Endothelial cell of umbilical vein (primary cell): Measurements from ENCODE around the gene SUPV3L1. TPM values are rescaled to one million over a fixed set of nuclear protein-coding genes. Genes with fewer than 3 reads are reported as not detected.

ENCODE experiments used
- BruUV-seq: library from RNA; stranded (reverse); fragments of 400-500 nt; replicated peaks from 2 replicates; lab custom pipeline; 2021; lab: Mats Ljungman, UMichigan
- CTCF ChIA-PET: fragments of 300-600, 350-600 bp; sonication (Branson Sonifier 250); formaldehyde crosslinking; loops from one replicate; lab custom pipeline; 2021; ENCODE audit warnings: antibody characterized with exemption, inconsistent platforms; lab: Charles Lee
- POLR2A ChIA-PET: fragments of 300-600, 350-600 bp; sonication (Branson Sonifier 250); formaldehyde crosslinking; loops from one replicate; lab custom pipeline; 2021; ENCODE audit warnings: antibody characterized with exemption, inconsistent platforms; lab: Charles Lee
- DNase-seq: peaks from one replicate; pipeline ENCODE4 v3.0.0-alpha.2; 2011; ENCODE audit warnings: low read depth, low spot score
- FAIRE-seq: peaks from 2 replicates; lab custom pipeline; 2011; peaks lifted over from hg19 to GRCh38; lab: Jason Lieb, UNC
- H2AFZ ChIP-seq: 2 replicates; pipeline ENCODE4 v1.6.0; 2012; ENCODE audit warnings: low read depth, low read length, control low read depth, inconsistent platforms
- H3K27ac ChIP-seq: 2 replicates; pipeline ENCODE4 v1.5.1; 2011; ENCODE audit warnings: low read depth, mild to moderate bottlenecking, control low read depth, low read length, moderate library complexity; ENCODE audit not compliant: insufficient read depth
- H3K27me3 ChIP-seq, 2 experiments: 2 replicates each; pipeline versions ENCODE4 v1.6.0 to v1.6.1; 2011; ENCODE audit warnings: low read length in 2 of 2, mixed read lengths in 1 of 2; ENCODE audit not compliant: control insufficient read depth in 2 of 2, insufficient read depth in 2 of 2
- H3K36me3 ChIP-seq, 2 experiments: 2 replicates in 1 of 2; 3 replicates in 1 of 2; pipeline ENCODE4 v1.5.1; 2011; ENCODE audit warnings: low read length in 2 of 2, mild to moderate bottlenecking in 1 of 2, moderate library complexity in 1 of 2; ENCODE audit not compliant: control insufficient read depth in 2 of 2, insufficient read depth in 2 of 2; ENCODE audit errors: extremely low read depth in 1 of 2
- H3K4me1 ChIP-seq: 3 replicates; pipeline ENCODE4 v1.5.1; 2011; ENCODE audit warnings: mild to moderate bottlenecking, low read length; ENCODE audit not compliant: control insufficient read depth, insufficient read depth; ENCODE audit errors: extremely low read depth
- H3K4me2 ChIP-seq: 2 replicates; pipeline ENCODE4 v1.6.1; 2011; ENCODE audit warnings: low read length, control low read depth, mixed read lengths; ENCODE audit not compliant: insufficient read depth
- H3K4me3 ChIP-seq, 3 experiments: fragments of 200-600 bp in 1 of 3; sonication (generic), shearing (Covaris generic) in 1 of 3; replicated peaks in 1 of 3; 2 replicates each; pipeline ENCODE4 v1.5.1; 2011 to 2016; ENCODE audit warnings: control low read depth in 3 of 3, low read length in 3 of 3, mild to moderate bottlenecking in 2 of 3, inconsistent platforms in 1 of 3, low read depth in 1 of 3, moderate library complexity in 1 of 3; ENCODE audit not compliant: insufficient read depth in 1 of 3
- H3K79me2 ChIP-seq: 2 replicates; pipeline ENCODE4 v1.6.0; 2012; ENCODE audit warnings: low read length, inconsistent platforms; ENCODE audit not compliant: control insufficient read depth, insufficient read depth
- H3K9ac ChIP-seq: replicated peaks from 2 replicates; pipeline ENCODE3; 2011; ENCODE audit warnings: low read length, control low read depth; ENCODE audit not compliant: insufficient read depth; ENCODE audit errors: extremely low read depth
- H3K9me1 ChIP-seq: replicated peaks from 3 replicates; pipeline ENCODE4 v1.6.0; 2011; ENCODE audit warnings: mild to moderate bottlenecking, low read length; ENCODE audit not compliant: control insufficient read depth, insufficient read depth; ENCODE audit errors: extremely low read depth
- H3K9me3 ChIP-seq: replicated peaks from 2 replicates; pipeline ENCODE4 v1.5.1; 2012; ENCODE audit warnings: low read length, inconsistent platforms; ENCODE audit not compliant: control insufficient read depth, insufficient read depth
- H4K20me1 ChIP-seq: replicated peaks from 2 replicates; pipeline ENCODE3; 2011; ENCODE audit warnings: mild to moderate bottlenecking, low read length; ENCODE audit not compliant: control insufficient read depth, insufficient read depth; ENCODE audit errors: extremely low read depth
- EZH2 ChIP-seq: IDR thresholded peaks from 2 replicates; pipeline ENCODE4 v1.6.1; 2012; ENCODE audit warnings: borderline replicate concordance, low read depth, mild to moderate bottlenecking, moderate library complexity, low read length, inconsistent platforms; ENCODE audit not compliant: severe bottlenecking
- FOS ChIP-seq: IDR thresholded peaks from 2 replicates; pipeline ENCODE4 v1.6.1; 2011; ENCODE audit warnings: mild to moderate bottlenecking, low read length, moderate library complexity, borderline replicate concordance; ENCODE audit not compliant: insufficient read depth
- GATA2 ChIP-seq: IDR thresholded peaks from 2 replicates; pipeline ENCODE4 v1.7.0; 2011; ENCODE audit warnings: low read depth, mild to moderate bottlenecking, moderate library complexity, mixed read lengths, low read length; ENCODE audit not compliant: insufficient read length, insufficient read depth
- JUN ChIP-seq: IDR thresholded peaks from 2 replicates; pipeline ENCODE4 v1.6.1; 2011; ENCODE audit warnings: borderline replicate concordance, low read depth; ENCODE audit not compliant: insufficient read length, insufficient read depth
- MYC ChIP-seq: IDR thresholded peaks from one replicate; pipeline ENCODE4 v1.6.1; 2011; ENCODE audit warnings: mild to moderate bottlenecking, low read depth, low read length
- POLR2A ChIP-seq: IDR thresholded peaks from 2 replicates; pipeline ENCODE4 v1.6.1; 2012; ENCODE audit warnings: low read depth, mild to moderate bottlenecking, control low read depth, low read length
- POLR2AphosphoS5 ChIP-seq: IDR thresholded peaks from 2 replicates; pipeline ENCODE4 v1.6.1; 2012; ENCODE audit warnings: low read depth, mild to moderate bottlenecking, control low read depth, low read length, moderate library complexity; ENCODE audit not compliant: insufficient read depth
- dilution Hi-C: fragments of 300-500 bp; cut with MboI; formaldehyde crosslinking; loops from one replicate; pipeline ENCODE4 v1.15.0; 2019; ENCODE audit warnings: low sequenced_read_pairs; ENCODE audit not compliant: extremely low pct_ligation_motif_present
- intact Hi-C: fragments of 100-400 bp; cut with micrococcal nuclease; formaldehyde crosslinking; loops from one replicate; pipeline ENCODE4 v1.10.0; 2022
- polyA plus RNA-seq, 4 experiments: library from polyadenylated mRNA; depleted of rRNA in 3 of 4; stranded (reverse) in 3 of 4; unstranded in 1 of 4; fragments of >200 nt; gene quantifications; 2 replicates each; pipeline versions ENCODE4 v1.2.1 to v1.2.3, GENCODE V29; 2011 to 2012; ENCODE audit warnings: missing spikeins in 1 of 4
- total RNA-seq: library from RNA; stranded (reverse); gene quantifications from 2 replicates; pipeline ENCODE4 v1.2.3, GENCODE V29; 2021
- TF ChIP-seq, protein P1 (sequence below), 2 donors: IDR thresholded peaks; 1 replicate in 1 of 2; 2 replicates in 1 of 2; pipeline ENCODE4 v1.5.1; 2011; ENCODE audit warnings: low read length in 2 of 2, mild to moderate bottlenecking in 2 of 2, moderate library complexity in 2 of 2, control low read depth in 1 of 2, inconsistent platforms in 1 of 2, low read depth in 1 of 2; ENCODE audit not compliant: insufficient read depth in 1 of 2; ENCODE audit errors: extremely low read depth in 1 of 2
- TF ChIP-seq, protein P2 (sequence below): IDR thresholded peaks from 2 replicates; pipeline ENCODE4 v1.6.1; 2011; ENCODE audit not compliant: insufficient read depth, insufficient read length

SUPV3L1 gene
- total and polyA plus RNA-seq, 2 donors (not counting 3 experiments of a cell fraction or from before 2014, with no cell fraction given) = 21.8 to 30.4 TPM

DNA sequence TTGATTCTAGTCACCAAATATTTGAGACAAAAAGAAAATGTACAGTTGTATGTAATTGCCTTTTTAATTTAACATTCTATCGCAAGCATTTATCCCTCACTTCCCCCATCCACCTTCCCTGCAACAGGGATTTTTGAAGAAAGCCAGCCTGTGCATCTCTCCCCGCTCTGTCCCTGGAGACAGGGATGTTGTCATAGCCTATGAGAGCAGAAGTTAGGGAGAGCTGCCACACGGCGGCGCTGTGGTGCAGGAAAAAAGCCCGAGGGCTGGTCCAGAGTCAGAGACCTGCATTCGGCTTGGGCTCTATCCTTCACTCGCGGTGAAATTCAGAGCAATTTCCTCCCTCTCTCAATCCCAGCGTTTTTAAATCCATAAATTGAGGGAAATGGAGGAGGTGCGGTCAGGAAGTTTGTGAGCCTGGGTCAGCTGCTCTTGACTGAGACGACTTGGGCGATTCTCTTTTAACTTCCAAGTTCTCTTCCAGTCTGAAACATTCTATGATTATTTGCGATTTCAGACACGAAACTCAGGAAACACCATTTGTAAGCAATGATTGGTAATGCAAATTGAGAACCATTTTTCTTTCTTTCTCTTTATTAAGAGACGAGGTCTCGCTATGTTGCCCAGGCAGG is 57.6 kb downstream of the SUPV3L1 start:
- no TSS peak for BruUV-seq
- H3K27me3 ChIP-seq = no peaks in the 10 kb centered on the region
- POLR2A ChIA-PET = no interaction called here
- intact Hi-C loops = loop anchor here (1.0 to 10.0 kb wide), 7 partner anchors 33 to 407 kb away; no protein-coding TSS in a partner anchor
- H3K4me2 ChIP-seq = peak overlapping the region; percentile 72
- H2AFZ ChIP-seq = peak overlapping the region; percentile 89
- no peaks in the 10 kb centered on the region for H4K20me1 ChIP-seq
- no peak overlapping the region for H3K27ac ChIP-seq
- CTCF ChIA-PET = interaction anchor here (1.4 to 6.5 kb wide), 5 partner anchors 16 to 171 kb away, joined by 3 to 103 read pairs (median 8); no protein-coding TSS in a partner anchor
- H3K4me3 ChIP-seq = no peak overlapping the region
- no peak for TF ChIP-seq POLR2AphosphoS5
- TF ChIP-seq, protein P1, sequence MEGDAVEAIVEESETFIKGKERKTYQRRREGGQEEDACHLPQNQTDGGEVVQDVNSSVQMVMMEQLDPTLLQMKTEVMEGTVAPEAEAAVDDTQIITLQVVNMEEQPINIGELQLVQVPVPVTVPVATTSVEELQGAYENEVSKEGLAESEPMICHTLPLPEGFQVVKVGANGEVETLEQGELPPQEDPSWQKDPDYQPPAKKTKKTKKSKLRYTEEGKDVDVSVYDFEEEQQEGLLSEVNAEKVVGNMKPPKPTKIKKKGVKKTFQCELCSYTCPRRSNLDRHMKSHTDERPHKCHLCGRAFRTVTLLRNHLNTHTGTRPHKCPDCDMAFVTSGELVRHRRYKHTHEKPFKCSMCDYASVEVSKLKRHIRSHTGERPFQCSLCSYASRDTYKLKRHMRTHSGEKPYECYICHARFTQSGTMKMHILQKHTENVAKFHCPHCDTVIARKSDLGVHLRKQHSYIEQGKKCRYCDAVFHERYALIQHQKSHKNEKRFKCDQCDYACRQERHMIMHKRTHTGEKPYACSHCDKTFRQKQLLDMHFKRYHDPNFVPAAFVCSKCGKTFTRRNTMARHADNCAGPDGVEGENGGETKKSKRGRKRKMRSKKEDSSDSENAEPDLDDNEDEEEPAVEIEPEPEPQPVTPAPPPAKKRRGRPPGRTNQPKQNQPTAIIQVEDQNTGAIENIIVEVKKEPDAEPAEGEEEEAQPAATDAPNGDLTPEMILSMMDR (IDR thresholded peaks at IDR 0.05; ENCODE audit: extremely low read depth in 1 of 2, insufficient read depth in 1 of 2, low read depth in 1 of 2, low read length in 2 of 2) = peak; percentile 81 to 90
- no peaks in the 10 kb centered on the region for H3K9me3 ChIP-seq
- H3K79me2 ChIP-seq = no peaks in the 10 kb centered on the region
- H3K9ac ChIP-seq = no peak overlapping the region
- dilution Hi-C loops = loop anchor here (25.0 kb wide), 1 partner anchor 150 kb away; no protein-coding TSS in a partner anchor
- H3K9me1 ChIP-seq = no peaks in the 10 kb centered on the region
- DNase-seq (peak; percentile 81), FAIRE-seq (peak; percentile 93)
- no peaks in the 10 kb centered on the region for H3K36me3 ChIP-seq
- peaks cover 16% of the 10 kb centered on the region for H3K4me1 ChIP-seq

DNA sequence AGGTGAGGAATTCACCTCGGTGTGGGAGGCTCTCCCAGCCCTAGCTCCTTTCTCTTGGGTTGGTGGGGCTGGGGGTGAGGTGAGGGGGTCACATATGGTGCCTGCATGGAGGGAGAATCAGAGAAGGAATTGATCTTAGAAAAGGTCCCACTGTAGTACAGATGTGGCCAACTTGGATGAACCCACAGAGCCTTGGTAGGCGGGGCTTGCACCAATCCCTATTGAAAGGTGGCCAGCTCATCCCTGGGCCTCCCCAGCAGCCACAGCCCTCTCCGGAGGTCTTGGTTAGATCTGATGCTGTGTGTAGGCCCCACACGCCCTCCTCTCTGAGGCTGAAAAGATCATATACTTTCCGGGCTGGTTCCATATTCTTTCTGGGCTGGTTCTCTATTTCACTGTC is 59.1 kb downstream of the SUPV3L1 start:
- Histone ChIP-seq H3K4me3 (no peak overlapping the region), H3K27ac (no peak overlapping the region), H3K4me2 (peak overlapping the region; percentile 18), H3K9ac (no peak overlapping the region), H3K9me1 (no peaks in the 10 kb centered on the region), H3K9me3 (no peaks in the 10 kb centered on the region), H3K36me3 (no peaks in the 10 kb centered on the region), H4K20me1 (no peaks in the 10 kb centered on the region), H3K4me1 (peaks cover 16% of the 10 kb centered on the region), H3K79me2 (no peaks in the 10 kb centered on the region), H2AFZ (peak overlapping the region; percentile 46), H3K27me3 (no peaks in the 10 kb centered on the region)
- DNase-seq (no peak), FAIRE-seq (no peak)
- intact Hi-C loops = loop anchor here (10.0 kb wide), 1 partner anchor 406 kb away; no protein-coding TSS in a partner anchor
- TF ChIP-seq JUN (no peak), GATA2 (no peak), MYC (no peak), POLR2AphosphoS5 (no peak), FOS (no peak), EZH2 (no peak), POLR2A (no peak)
- TF ChIP-seq, protein P2, sequence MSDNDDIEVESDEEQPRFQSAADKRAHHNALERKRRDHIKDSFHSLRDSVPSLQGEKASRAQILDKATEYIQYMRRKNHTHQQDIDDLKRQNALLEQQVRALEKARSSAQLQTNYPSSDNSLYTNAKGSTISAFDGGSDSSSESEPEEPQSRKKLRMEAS = no peak
- TF ChIP-seq, protein P1 (IDR thresholded peaks at IDR 0.05; ENCODE audit: extremely low read depth in 1 of 2, insufficient read depth in 1 of 2, low read depth in 1 of 2, low read length in 2 of 2) = no peak
- ChIA-PET POLR2A (no interaction called here), CTCF (interaction anchor here (0.8 to 6.5 kb wide), 17 partner anchors 14 to 276 kb away, joined by 3 to 103 read pairs (median 3); no protein-coding TSS in a partner anchor)
- BruUV-seq = no TSS peak
- dilution Hi-C loops = loop anchor here (25.0 kb wide), 1 partner anchor 148 kb away; no protein-coding TSS in a partner anchor
